ENCODE data around the gene PIKFYVE. TPM values are rescaled to one million over a fixed set of nuclear protein-coding genes. Genes with fewer than 3 reads are reported as not detected.
"Not testable (repeated sequence)": the region's sequence is repeated elsewhere in the genome, so short reads cannot be mapped to it uniquely, and the experiment has no call there.

PIKFYVE gene
- polyA plus RNA-seq, 5 donors: 17.0 to 29.4 (median 25.8) TPM

GRCh38 chr2:208254871-208255556, 11.0 kb upstream of the PIKFYVE start, which contains the start of gene IDH1:
IDH1 (minus strand) TSS chr2:208255071; CDS start chr2:208251551, 3,520 bp downstream.
- DNase-seq: peak; percentile 92 to 94

DNA sequence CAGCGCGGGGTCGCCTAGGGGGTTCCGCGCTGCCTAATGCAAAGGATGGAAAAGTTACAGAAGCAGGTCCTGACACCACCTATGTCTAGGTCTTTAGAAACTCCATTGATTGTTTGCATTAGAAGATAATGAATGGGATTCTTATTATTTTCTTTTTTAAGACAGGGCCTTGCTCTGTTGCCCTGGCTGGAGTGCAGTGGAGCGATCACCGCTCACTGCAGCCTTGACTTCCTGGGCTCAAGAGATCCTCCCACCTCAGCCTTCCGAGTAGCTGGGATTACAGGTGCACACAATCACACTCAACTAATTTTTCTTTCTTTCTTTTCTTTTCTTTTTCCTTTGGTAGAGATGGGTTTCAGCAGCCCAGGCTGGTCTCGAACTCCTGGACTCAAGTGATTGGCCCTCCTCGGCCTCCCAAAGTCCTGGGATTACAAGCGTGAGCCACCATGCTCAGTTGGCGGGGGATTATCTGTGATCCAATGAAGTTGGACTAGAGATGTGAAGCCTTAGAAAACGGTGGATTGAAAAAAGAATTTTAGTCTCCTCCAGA, 10.4 kb upstream of the PIKFYVE start:
- no peak for DNase-seq

- DNase-seq: no peak
These were observed 9.8 kb upstream of the PIKFYVE start for GRCh38 chr2:208256192-208256782.

DNA sequence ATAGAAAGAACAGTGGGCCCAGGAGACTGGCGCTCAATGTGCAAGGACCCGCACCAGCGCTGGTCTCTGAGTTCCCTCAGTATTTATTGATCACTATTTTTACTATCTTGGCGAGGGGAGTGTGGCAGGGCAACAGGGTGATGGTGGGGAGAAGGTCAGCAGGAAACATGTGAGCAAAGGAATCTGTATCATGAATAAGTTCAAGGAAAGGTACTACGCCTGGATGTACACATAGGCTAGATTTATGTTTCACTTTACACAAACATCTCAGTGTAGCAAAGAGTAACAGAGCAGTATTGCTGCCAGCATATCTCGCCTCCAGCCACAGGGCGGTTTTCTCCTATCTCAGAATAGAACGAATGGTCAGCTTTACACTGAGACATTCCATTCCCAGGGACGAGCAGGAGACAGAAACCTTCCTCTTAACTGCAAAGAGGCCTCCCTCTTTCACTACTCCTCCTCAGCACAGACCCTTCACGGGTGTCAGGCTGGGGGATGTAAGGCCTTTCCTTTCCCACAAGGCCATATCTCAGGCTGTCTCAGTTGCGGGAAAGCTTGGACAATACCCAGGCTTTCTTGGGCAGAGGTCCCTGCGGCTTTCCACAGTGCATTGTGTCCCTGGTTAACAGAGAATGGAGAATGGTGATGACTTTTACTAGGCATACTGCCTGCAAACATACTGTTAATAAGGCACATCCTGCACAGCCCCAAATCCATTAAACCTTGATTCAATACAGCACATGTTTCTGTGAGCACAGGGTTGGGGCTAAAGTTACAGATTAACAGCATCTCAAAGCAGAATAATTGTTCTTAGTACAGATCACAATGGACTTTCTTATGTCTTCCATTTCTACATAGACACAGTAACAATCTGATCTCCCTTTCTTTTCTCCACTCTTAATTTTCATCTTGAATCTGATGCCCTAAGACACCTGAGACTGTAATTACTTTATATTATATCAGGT, 8.9 kb upstream of the PIKFYVE start:
- DNase-seq: not testable (repeated sequence)

DNA sequence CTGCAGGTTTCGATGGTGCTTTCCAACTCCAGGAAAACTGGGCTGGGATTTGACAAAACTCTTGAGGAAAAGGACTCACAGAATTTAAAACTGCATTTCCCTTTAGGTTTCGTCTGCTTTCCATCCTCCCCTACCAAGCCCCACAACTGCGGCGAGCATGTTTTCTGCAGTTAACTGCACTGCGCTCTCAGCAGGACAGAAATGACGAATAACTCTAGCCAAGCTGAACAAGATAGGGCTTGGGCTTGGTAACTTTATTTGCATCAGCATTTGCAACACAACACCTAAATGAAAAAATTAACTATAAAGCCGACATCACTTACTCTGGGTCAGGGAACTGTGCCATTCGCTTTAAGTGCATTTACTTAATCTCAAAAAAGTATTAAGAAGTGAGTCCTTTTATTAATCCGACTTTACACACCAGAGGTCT, 669 bp upstream of the PIKFYVE start:
- no peak for DNase-seq

DNA sequence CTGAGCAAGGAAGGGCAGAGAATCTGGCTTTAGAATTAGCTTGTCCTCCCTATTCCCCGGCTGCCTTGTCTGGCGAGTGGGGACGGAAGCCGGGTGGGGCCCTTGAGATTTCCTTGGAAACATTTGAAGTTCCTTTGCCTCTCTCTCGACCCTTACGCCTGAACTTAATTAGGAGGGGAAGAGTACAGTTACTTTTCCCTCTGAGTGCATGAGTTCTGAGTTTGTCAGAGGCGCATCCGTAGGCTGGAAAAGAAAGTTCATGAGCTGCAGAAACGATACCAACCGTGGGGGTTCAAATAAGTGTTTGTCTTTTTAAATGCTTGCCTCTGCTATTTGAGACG, 468 bp downstream of the PIKFYVE start:
- DNase-seq: no peak

- DNase-seq: peak; percentile 11 to 18
These were observed 881 bp downstream of the PIKFYVE start for GRCh38 chr2:208266936-208267335.

DNA sequence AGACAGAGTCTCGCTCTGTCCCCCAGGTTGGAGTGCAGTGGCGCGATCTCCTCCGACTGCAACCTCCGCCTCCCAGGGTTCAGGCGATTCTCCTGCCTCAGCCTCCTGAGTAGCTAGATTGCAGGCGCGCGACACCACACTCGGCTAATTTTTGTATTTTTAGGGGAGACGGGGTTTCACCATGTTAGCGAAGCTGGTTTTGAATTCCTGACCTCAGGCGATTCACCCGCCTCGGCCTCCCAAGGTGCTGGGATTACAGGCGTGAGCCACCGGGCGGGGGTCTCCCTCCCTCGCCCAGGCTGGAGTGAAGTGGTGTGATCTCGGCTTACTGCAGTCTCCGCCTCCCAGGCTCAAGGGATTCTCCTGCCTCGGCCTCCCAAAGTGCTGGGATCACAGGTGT, 1.5 kb downstream of the PIKFYVE start:
- not testable (repeated sequence) for DNase-seq

DNA sequence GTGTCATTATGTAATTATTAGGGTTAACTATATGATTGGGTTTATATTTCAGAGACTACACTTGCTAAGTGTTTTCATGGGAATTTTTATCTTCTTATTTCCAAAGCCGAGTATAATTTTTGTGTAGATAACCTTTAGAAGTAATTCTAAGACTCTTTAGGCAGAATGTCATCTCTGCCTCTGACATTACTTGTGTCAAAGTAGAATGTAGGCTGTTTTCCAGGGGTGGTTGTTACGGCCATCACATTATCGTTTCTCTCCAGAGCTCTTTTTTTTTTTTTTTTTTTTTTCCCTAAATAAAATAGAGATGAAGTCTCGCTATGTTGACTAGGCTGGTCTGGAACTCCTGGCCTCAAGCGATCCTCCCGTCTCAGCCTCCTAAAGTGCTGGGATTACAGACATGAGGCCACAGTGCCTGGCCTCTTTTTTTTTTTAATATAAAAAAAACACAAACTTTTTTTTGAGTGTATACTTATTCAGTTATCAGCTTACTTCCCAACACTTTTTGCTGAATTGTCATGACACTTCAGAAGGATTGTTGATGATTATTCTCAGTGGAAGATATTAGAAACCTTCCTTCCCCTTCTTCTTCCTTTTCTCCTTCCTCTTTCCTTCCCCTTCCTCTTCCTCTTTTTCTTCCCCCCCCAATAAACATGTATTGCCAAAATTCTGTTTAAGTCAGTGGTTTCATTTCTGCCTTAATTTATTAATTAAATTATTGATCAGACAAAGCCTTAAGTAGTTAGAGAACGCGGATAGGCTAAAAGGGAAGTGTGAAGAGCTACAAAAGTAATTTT, 2.3 kb downstream of the PIKFYVE start:
- DNase-seq: no peak

DNA sequence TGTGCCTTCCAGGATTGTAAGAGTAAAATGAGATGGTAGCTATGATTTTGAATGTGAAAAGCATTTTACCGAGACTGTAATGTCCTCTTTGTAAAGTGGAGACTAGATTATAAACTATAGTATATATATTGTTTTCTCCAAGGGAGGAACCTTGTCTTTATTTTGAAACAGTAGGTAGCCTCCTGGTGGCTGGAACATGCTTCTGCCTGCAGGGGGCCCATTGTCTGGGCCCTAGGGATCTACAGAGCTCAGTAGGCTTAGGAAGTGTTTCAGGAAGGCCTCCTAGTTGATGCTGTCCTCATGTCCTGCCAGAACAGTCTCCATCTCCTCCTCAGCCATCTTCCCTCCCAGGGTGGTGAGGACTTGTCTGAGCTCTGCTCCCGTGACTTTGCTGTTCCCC, 3.0 kb downstream of the PIKFYVE start:
- DNase-seq: no peak

DNA sequence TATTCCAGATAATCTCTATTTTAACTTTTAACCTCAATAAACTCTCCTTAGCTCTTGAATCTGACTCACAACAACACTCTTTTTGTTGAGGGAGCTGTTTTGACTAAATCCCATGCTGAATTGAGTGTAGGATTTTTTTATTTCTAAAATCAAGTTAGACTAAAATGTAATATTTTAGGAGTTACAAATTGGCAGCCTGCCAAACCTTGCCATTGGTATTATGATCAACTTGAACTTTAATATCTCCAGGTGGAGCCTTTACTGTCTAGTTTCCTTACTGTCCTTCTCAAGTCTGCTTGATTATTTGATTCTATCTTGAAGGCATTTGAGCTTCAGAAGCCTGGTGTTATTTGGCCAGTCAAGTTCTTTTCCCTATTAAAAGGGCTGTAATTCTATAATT, 8.7 kb downstream of the PIKFYVE start:
- no peak for DNase-seq

DNA sequence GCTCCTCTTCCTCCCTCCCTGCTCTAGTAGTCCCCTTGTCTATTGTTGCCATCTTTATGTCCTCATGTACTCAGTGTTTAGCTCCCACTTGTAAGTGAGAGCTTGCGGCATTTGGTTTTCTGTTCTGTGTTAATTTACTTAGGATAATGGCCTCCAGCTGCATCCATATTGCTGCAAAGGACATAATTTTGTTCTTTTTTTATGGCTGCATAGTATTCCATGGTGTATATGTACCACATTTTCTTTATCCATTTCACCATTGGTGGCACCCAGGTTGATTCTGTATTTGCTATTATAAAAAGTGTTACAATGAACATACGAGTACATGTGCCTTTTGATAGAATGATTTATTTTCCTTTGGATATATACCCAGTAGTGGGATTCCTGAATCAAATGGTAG, 12.5 kb downstream of the PIKFYVE start:
- no peak for DNase-seq

GRCh38 chr2:208279236-208279635, 13.2 kb downstream of the PIKFYVE start:
- no peak for DNase-seq

GRCh38 chr2:208280234-208280633, 14.2 kb downstream of the PIKFYVE start:
- DNase-seq: no peak

- no peak for DNase-seq
These were observed 14.9 kb downstream of the PIKFYVE start for GRCh38 chr2:208280933-208281332.

DNA sequence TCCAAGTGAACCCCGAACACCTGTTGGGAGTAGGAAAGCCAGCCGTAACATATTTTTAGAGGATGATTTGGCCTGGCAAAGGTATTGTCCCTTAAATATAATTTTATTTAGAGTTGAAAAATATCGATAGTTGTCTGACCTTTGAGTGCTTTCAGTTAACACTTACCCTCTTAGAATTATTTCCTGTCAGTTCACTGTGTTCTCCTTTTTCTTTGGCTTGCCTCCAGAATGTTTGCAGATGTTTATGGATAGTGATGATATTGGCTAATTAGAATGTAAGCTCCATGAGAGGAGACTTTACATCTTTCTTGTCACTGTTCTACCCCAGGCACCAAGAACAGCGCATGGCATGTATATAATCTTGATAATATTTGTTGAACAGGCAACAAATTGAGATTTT, 19.8 kb downstream of the PIKFYVE start:
- DNase-seq: no peak

DNA sequence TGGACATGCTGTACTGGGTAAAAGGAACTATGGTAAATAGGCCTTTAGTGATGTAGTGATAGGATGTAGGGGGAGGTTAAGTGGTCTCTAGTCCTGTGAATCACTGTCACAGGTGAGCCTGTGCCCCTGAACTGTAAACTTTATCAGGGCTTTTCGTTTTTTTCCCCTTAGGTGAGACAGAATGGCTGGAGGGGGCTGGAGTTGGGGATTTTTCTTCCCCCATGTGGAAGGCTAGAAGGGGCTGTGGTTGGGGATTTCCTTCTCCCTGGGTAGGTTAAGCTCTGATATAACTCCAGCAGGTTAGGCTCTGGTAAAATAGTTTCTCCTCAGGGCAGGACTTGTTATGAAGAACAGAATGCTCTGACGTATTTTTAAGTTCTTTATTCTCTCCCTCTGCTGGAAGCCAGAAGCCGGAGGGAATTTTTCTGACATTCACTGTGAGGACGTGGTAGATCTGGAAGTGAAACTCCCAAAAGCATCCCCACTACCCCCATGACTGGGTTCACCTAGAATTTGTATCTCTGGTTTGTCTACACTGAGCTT, 28.5 kb downstream of the PIKFYVE start:
- DNase-seq: no peak

- DNase-seq: no peak
These were observed 29.8 kb downstream of the PIKFYVE start for GRCh38 chr2:208295834-208296233.

DNA sequence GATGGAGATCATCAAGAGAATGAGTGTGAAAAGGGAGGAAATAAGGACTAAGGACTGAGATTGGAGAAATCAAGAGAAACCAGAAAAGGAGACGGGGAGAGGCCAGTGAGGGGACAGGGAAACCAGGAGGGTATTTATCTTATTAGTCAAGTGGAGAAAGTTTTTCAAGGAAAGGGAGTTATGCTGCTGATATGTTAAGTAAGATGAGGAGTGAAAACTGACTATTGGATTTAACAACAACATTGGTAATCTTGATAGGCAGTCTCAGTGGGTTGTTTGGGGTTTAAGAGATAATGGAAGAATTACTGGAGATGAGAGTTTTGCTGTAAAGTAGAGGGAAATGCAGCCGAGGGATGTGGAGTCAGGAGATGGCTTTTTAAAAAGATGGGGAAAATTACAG, 30.6 kb downstream of the PIKFYVE start:
- DNase-seq: no peak

DNA sequence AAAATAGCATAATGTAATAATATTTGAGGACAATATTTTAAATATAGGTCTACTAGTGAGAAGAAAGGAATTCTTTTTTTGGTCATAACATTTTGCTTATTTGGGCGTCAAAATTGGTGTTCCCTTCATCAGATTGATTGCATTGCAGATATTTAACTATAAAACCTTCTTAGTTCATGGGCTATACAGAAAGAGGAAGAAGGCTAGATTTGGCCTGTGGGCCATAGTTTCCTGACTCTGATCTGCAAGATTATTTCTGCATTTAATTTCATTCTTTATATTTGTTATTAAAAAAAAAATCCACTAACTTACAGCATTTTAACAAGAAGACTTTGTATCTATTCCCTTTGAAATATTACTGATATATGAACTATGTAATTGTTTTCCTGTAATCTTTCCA, 31.9 kb downstream of the PIKFYVE start:
- DNase-seq: no peak

All from right lung (tissue), 5 donors.